Activated B cell treated with CpG ODN at 0.5 μM for 24 hours (primary cell): ENCODE data around the gene THOP1. TPM values are rescaled to one million over a fixed set of nuclear protein-coding genes. Genes with fewer than 3 reads are reported as not detected.

ENCODE experiments used
- ATAC-seq: fragments of 200-7000 bp; cut with Tn5 transposase; one replicate; pipeline ENCODE4 v1.10.0; 2021; ENCODE audit warnings: low read depth, mild to moderate bottlenecking, moderate library complexity
- CTCF ChIA-PET: fragments of 350-600 bp; sonication (Branson Sonifier 250); formaldehyde crosslinking; loops from one replicate; lab custom pipeline; 2021; ENCODE audit warnings: antibody characterized with exemption; lab: Charles Lee
- POLR2A ChIA-PET: fragments of 350-600 bp; sonication (Branson Sonifier 250); formaldehyde crosslinking; loops from one replicate; lab custom pipeline; 2021; ENCODE audit warnings: antibody characterized with exemption; lab: Charles Lee
- DNase-seq: peaks from one replicate; pipeline ENCODE4 v3.0.0; 2022
- H3K27ac Mint-ChIP-seq: one replicate; pipeline ENCODE4 v1.8.0; 2020; ENCODE audit warnings: mixed read lengths
- H3K27me3 Mint-ChIP-seq: one replicate; pipeline ENCODE4 v1.8.0; 2021; ENCODE audit warnings: mixed read lengths
- H3K36me3 Mint-ChIP-seq: one replicate; pipeline ENCODE4 v1.8.0; 2021; ENCODE audit warnings: low read depth, mixed read lengths
- H3K4me1 Mint-ChIP-seq: one replicate; pipeline ENCODE4 v1.8.0; 2021; ENCODE audit warnings: mixed read lengths
- H3K4me3 Mint-ChIP-seq: one replicate; pipeline ENCODE4 v1.8.0; 2020; ENCODE audit warnings: mild to moderate bottlenecking, mixed read lengths
- H3K9me3 Mint-ChIP-seq: one replicate; pipeline ENCODE4 v1.8.0; 2020; ENCODE audit warnings: mixed read lengths
- CTCF ChIP-seq: fragments of 200-600 bp; IDR thresholded peaks from one replicate; pipeline ENCODE4 v1.8.0; 2022; ENCODE audit warnings: antibody characterized with exemption, mild to moderate bottlenecking
- intact Hi-C: fragments of 100-400 bp; cut with micrococcal nuclease; formaldehyde crosslinking; loops from one replicate; pipeline ENCODE4 v1.15.1; 2024
- total RNA-seq: library from RNA; stranded (reverse); gene quantifications from 2 replicates; pipeline ENCODE4 v1.2.3, GENCODE V29; 2022

The THOP1 gene
- total RNA-seq, 1 donor from 2014 or later: 104 TPM

GRCh38 chr19:2743099-2743498, 42.2 kb upstream of the THOP1 start:
- ATAC-seq: no peak
- ChIA-PET POLR2A (interaction anchor here (0.7 kb wide), 1 partner anchor 45 kb away, joined by 3 read pairs; no protein-coding TSS in a partner anchor), CTCF (no interaction called here)
- H3K9me3 Mint-ChIP-seq: no peaks in the 10 kb centered on the region
- intact Hi-C loops: no loop called here
- no peak for TF ChIP-seq CTCF
- peaks cover 4% of the 10 kb centered on the region for H3K36me3 Mint-ChIP-seq
- H3K4me3 Mint-ChIP-seq: no peak overlapping the region
- no peak for DNase-seq
- H3K4me1 Mint-ChIP-seq: peaks cover 23% of the 10 kb centered on the region
- H3K27me3 Mint-ChIP-seq: peaks cover 5% of the 10 kb centered on the region
- H3K27ac Mint-ChIP-seq: no peak overlapping the region

- H3K4me1 Mint-ChIP-seq: peaks cover 20% of the 10 kb centered on the region
- no peak overlapping the region for H3K4me3 Mint-ChIP-seq
- ATAC-seq: no peak
- ChIA-PET POLR2A (interaction anchor here (0.6 kb wide), 2 partner anchors 83 to 802 kb away, joined by 3 to 20 read pairs; no protein-coding TSS in a partner anchor), CTCF (no interaction called here)
- no peak for DNase-seq
- intact Hi-C loops: no loop called here
- H3K27me3 Mint-ChIP-seq: peaks cover 5% of the 10 kb centered on the region
- no peak for TF ChIP-seq CTCF
- H3K27ac Mint-ChIP-seq: no peak overlapping the region
- no peaks in the 10 kb centered on the region for H3K9me3 Mint-ChIP-seq
- no peaks in the 10 kb centered on the region for H3K36me3 Mint-ChIP-seq
These were observed 41.2 kb upstream of the THOP1 start for GRCh38 chr19:2744113-2744512.

GRCh38 chr19:2747349-2747748, 38.0 kb upstream of the THOP1 start:
- ATAC-seq (no peak), DNase-seq (no peak)
- TF ChIP-seq CTCF: no peak
- ChIA-PET POLR2A (interaction anchor here (0.7 to 1.7 kb wide), 2 partner anchors 10 to 99 kb away, joined by 3 to 14 read pairs; no protein-coding TSS in a partner anchor), CTCF (interaction anchor here (1.0 to 7.4 kb wide), 2 partner anchors 99 to 100 kb away, joined by 6 to 161 read pairs; no protein-coding TSS in a partner anchor)
- H3K27ac Mint-ChIP-seq: no peak overlapping the region
- H3K36me3 Mint-ChIP-seq: no peaks in the 10 kb centered on the region
- peaks cover 12% of the 10 kb centered on the region for H3K4me1 Mint-ChIP-seq
- no peaks in the 10 kb centered on the region for H3K9me3 Mint-ChIP-seq
- intact Hi-C loops: no loop called here
- H3K4me3 Mint-ChIP-seq: no peak overlapping the region
- peaks cover 2% of the 10 kb centered on the region for H3K27me3 Mint-ChIP-seq

- CTCF ChIA-PET: interaction anchor here (1.1 to 7.4 kb wide), 6 partner anchors 52 to 103 kb away, joined by 3 to 161 read pairs (median 7); no protein-coding TSS in a partner anchor
- H3K27me3 Mint-ChIP-seq: no peaks in the 10 kb centered on the region
- ATAC-seq (no peak), DNase-seq (no peak)
- H3K4me1 Mint-ChIP-seq: peaks cover 12% of the 10 kb centered on the region
- TF ChIP-seq CTCF: no peak
- POLR2A ChIA-PET: interaction anchor here (0.8 to 2.4 kb wide), 2 partner anchors 99 to 102 kb away, joined by 3 to 22 read pairs; no protein-coding TSS in a partner anchor
- no peak overlapping the region for H3K4me3 Mint-ChIP-seq
- H3K27ac Mint-ChIP-seq: no peak overlapping the region
- intact Hi-C loops: no loop called here
- peaks cover 17% of the 10 kb centered on the region for H3K36me3 Mint-ChIP-seq
- H3K9me3 Mint-ChIP-seq: no peaks in the 10 kb centered on the region
These were observed 34.4 kb upstream of the THOP1 start for GRCh38 chr19:2750808-2751437.

GRCh38 chr19:2751438-2751830, 33.9 kb upstream of the THOP1 start:
- ChIA-PET CTCF (interaction anchor here (3.3 to 7.4 kb wide), 2 partner anchors 90 to 104 kb away, joined by 21 to 161 read pairs; no protein-coding TSS in a partner anchor), POLR2A (interaction anchor here (0.7 kb wide), 1 partner anchor 199 kb away, joined by 8 read pairs; no protein-coding TSS in a partner anchor)
- Mint-ChIP-seq H3K4me3 (no peak overlapping the region), H3K27ac (no peak overlapping the region), H3K27me3 (no peaks in the 10 kb centered on the region), H3K4me1 (peaks cover 12% of the 10 kb centered on the region), H3K9me3 (no peaks in the 10 kb centered on the region), H3K36me3 (peaks cover 22% of the 10 kb centered on the region)
- intact Hi-C loops: no loop called here
- no peak for TF ChIP-seq CTCF
- ATAC-seq (no peak), DNase-seq (no peak)
